ENCODE measurements around the gene VWA8. TPM values are rescaled to one million over a fixed set of nuclear protein-coding genes. Genes with fewer than 3 reads are reported as not detected.

The VWA8 gene
- total and polyA plus RNA-seq, 4 donors = 7.1 to 50.3 (median 12.4) TPM

- 84% methylated on average over 7 of the region's 7 CpGs for WGBS
- no peak overlapping the region for H3K27ac ChIP-seq (ENCODE audit: low read depth in 1 of 2, low read length in 2 of 2)
- no peaks in the 10 kb centered on the region for H3K9me3 ChIP-seq (ENCODE audit: control insufficient read depth in 4 of 4, low read length in 3 of 4)
- H3K4me1 ChIP-seq (ENCODE audit: control insufficient read depth in 4 of 4, insufficient read depth in 4 of 4, low read length in 3 of 4) = no peaks in the 10 kb centered on the region
- no peak overlapping the region for H3K9ac ChIP-seq (ENCODE audit: low read depth in 1 of 2, low read length in 2 of 2)
- DNase-seq (ENCODE audit: low spot score) = no peak
- peaks cover 0 to 5% (median 1%) of the 10 kb centered on the region in 4 donors for H3K36me3 ChIP-seq (ENCODE audit: control insufficient read depth in 4 of 4, insufficient read depth in 3 of 4, low read depth in 1 of 4, low read length in 3 of 4)
- H3K27me3 ChIP-seq (ENCODE audit: control insufficient read depth in 4 of 4, insufficient read depth in 4 of 4, low read length in 3 of 4) = no peaks in the 10 kb centered on the region
- no peak overlapping the region for H3K4me3 ChIP-seq (ENCODE audit: low read depth in 1 of 3, low read length in 3 of 3)
- TF ChIP-seq GABPA (IDR thresholded peaks at IDR 0.05 in 1 of 2, conservative IDR thresholded peaks at IDR 0.05 in 1 of 2) (no peak), HNF4A (conservative IDR thresholded peaks at IDR 0.05) (no peak), RAD21 (IDR thresholded peaks at IDR 0.05) (no peak), ZBTB33 (IDR thresholded peaks at IDR 0.05) (no peak), REST (IDR thresholded peaks at IDR 0.05) (no peak), SP1 (IDR thresholded peaks at IDR 0.05) (no peak), JUND (IDR thresholded peaks at IDR 0.05) (no peak), HNF4G (IDR thresholded peaks at IDR 0.05) (no peak), TAF1 (conservative IDR thresholded peaks at IDR 0.05) (no peak), CTCF (IDR thresholded peaks at IDR 0.05; ENCODE audit: low read depth, low read length, missing input control) (no peak), YY1 (IDR thresholded peaks at IDR 0.05) (no peak), ATF3 (IDR thresholded peaks at IDR 0.05) (no peak), FOXA2 (IDR thresholded peaks at IDR 0.05) (no peak), MAX (IDR thresholded peaks at IDR 0.05) (no peak), FOXA1 (IDR thresholded peaks at IDR 0.05) (no peak)
Observed at GRCh38 chr13:41562083-41562482, 398.8 kb downstream of the VWA8 start.

GRCh38 chr13:41561170-41561569 lies 399.7 kb downstream of the VWA8 start:
- no peaks in the 10 kb centered on the region for H3K27me3 ChIP-seq (ENCODE audit: control insufficient read depth in 4 of 4, insufficient read depth in 4 of 4, low read length in 3 of 4)
- no peak overlapping the region for H3K9ac ChIP-seq (ENCODE audit: low read depth in 1 of 2, low read length in 2 of 2)
- peaks cover 0 to 3% (median 0%) of the 10 kb centered on the region in 4 donors for H3K36me3 ChIP-seq (ENCODE audit: control insufficient read depth in 4 of 4, insufficient read depth in 3 of 4, low read depth in 1 of 4, low read length in 3 of 4)
- no peak for TF ChIP-seq ZBTB33 (IDR thresholded peaks at IDR 0.05)
- no peaks in the 10 kb centered on the region for H3K4me1 ChIP-seq (ENCODE audit: control insufficient read depth in 4 of 4, insufficient read depth in 4 of 4, low read length in 3 of 4)
- WGBS = 83% methylated on average over 4 of the region's 4 CpGs
- no peak for DNase-seq (ENCODE audit: low spot score)
- no peak overlapping the region for H3K4me3 ChIP-seq (ENCODE audit: low read depth in 1 of 3, low read length in 3 of 3)
- H3K9me3 ChIP-seq (ENCODE audit: control insufficient read depth in 4 of 4, low read length in 3 of 4) = no peaks in the 10 kb centered on the region
- H3K27ac ChIP-seq (ENCODE audit: low read depth in 1 of 2, low read length in 2 of 2) = no peak overlapping the region
